ENCODE data around the gene IYD.
A peak's percentile ranks its signal among the peaks of the same experiment; 100 is the strongest.

The IYD gene, protein sequence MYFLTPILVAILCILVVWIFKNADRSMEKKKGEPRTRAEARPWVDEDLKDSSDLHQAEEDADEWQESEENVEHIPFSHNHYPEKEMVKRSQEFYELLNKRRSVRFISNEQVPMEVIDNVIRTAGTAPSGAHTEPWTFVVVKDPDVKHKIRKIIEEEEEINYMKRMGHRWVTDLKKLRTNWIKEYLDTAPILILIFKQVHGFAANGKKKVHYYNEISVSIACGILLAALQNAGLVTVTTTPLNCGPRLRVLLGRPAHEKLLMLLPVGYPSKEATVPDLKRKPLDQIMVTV

DNA sequence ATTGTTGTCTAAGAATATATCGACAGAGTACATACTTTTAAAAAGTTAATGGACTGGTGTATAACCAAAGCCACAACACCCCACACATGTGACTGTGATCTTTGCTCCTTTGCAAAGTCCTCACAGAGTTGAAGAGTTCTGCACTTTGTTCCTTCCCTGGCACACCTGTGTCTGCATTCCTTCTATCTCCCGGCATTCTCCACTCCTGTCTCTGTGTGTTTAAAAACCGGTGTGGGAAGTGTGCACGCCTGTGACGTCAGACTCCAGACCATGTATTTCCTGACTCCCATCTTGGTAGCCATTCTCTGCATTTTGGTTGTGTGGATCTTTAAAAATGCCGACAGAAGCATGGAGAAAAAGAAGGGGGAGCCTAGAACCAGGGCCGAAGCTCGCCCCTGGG is at the start of gene IYD:
TSS of gene IYD (plus strand) at position 251 of the 400 bp plus-strand sequence. CDS start at position 271, 20 bp downstream.
- DNase-seq: no peak

DNA sequence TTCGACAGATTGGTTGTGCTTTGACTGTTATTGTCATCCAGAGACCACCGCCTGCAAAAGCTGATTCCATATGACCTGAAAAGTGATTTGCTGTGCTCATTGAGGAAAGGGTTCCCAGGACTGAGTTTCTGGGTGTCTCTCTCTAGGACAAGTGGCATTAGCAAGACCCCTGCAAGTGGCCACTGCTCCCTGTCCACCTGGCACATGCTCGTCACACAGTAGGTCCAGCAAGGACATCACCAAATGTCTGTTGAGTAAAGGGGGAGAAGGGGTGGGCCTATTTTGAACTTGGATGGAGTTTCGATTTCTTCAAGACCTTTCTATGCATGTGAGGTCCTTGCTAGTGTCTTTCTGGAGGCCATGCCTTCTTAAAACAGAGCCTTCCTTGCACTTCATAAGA is 48.9 kb upstream of the IYD start:
- DNase-seq: no peak

DNA sequence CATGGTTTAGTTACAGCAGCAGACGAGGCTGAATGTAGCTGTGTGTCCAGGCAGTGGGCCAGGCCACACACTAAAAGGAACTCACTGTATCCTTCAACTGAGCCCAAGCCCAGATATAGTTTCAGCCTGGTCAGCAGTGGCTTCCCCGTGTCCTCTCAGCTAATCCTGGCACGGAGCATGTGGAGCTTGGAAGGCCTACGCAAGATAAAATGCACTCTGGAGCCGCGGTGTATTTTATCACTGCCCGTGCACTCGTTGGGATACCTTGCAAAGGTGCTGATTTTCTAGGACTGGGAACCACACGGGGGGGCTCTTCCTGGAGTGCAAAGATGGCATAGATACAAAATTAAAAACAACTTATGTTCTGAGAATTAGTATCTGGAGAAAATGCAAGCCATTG is 48.4 kb upstream of the IYD start:
- DNase-seq: peak; percentile 89

DNA sequence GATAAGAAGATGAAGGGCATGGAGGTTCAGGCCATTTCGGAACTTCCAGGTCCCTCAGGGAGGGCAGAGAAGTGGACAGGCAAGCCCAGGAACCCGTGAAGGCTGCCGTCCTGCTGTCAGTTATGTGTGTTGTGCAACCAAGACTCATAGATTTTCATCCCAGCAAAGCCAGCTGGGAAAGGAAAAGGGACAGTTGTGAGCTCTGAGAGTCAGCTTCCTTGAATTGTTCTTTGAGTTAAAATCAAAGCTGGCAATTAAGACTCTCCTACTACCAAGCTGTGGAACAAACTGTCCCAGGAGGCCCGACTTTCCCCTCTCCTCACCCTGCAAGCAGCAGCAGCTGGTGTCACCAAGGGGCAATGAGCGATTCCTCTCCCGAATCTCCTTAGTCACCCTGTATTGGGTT is 46.3 kb upstream of the IYD start:
- no peak for DNase-seq

DNA sequence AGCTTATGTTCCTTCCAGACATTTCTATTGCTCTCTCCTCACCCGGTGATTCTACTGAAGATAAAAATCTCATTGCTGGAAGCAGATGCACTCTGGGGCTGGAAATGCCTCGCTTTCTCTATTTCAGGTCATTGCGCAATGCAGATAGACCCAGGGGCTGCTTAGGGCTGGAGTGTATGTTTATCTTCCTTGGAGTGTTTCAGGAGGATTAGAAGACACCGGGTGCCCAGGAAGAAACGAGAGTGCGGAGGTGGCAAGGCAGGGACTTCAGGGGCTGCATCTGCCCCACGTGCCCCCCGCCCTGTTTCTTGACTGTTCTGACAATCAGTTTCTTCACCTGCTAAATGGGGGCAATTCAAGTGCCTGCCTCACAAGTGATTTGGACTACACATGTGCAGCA is 45.6 kb upstream of the IYD start:
- DNase-seq: no peak

DNA sequence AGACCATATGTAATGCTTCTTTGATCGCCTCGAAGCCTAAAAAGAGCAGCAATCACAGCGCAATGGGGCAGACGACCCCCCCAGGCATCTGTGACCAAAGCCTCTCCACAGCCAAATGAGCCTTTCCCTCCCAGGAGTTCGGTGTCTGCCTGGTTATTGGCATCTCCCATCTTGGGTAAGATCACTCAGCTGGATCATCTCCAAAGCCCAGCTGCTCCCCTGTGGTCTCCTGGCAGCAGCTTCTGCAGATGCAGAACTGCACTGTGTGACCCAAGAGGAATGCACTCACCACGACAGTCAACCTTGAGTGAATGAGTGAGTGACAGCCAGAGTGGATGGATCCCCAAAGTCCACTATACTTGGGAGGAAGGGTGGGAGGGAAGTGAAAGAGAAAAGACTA is 44.8 kb upstream of the IYD start:
- DNase-seq: no peak

DNA sequence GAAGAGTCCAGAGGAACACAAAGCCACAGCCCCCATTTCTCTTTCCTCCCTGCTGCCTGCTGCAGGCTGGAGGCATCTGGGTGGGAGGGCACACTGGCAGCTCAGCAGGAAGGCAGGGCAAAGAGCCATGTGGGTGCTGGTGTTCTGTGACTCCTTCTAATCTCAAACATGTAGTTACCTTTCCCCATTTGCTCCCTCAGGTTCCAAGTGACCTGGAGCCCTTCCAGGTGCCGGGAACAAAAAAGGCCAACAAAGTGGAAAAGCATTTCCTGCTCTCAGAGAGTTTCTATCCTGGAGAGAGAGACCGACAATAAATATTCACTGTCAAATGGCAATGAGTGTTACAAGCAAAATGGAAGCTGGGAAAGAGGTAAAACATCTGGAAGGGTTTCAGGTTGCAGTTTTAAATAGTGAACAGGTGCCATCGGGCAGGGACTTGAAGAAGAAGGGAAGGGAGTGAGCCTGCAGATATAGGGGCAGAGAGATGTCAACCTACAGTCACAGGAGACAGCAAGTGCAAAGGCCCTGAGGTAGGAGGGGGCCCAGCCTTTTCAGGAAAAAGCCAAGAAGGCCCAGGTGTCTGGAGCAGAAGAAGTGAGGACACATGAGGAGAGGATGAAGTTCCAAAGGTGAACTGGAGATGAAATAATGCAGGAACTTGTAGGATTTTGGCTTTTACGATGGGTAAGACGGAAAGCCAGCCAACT is 43.6 kb upstream of the IYD start:
- DNase-seq: no peak

DNA sequence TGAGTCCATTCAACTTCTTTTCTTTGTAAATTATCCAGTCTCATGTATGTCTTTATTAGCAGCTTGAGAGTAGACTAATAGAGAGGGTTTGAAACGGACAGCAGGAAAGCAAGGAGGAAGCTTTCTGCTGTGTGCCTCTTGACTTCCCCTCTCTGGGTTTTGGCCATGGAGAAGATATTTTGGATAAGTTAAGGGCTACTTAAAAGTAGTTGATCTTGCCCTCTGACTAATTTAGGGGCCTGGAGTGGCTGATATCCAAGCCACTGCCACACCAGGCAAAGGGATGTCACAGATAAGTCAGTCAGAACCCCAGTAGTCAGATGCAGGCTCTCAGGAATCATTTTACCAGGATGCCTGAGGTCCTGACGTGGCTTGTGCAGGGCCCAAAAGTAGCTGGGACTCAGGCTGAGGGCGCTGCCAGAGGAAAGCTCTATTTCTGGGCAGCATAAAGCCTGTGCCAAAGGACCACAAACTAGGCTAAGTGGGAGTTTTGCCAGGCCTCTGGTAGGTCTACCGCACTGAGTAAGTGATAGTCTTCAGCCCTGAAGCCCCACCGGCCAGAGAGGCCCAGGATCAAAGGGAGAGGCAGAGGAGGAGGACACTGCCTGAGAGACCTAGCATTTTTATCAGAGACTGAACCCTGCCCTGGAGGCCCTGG is 41.6 kb upstream of the IYD start:
- DNase-seq: no peak

DNA sequence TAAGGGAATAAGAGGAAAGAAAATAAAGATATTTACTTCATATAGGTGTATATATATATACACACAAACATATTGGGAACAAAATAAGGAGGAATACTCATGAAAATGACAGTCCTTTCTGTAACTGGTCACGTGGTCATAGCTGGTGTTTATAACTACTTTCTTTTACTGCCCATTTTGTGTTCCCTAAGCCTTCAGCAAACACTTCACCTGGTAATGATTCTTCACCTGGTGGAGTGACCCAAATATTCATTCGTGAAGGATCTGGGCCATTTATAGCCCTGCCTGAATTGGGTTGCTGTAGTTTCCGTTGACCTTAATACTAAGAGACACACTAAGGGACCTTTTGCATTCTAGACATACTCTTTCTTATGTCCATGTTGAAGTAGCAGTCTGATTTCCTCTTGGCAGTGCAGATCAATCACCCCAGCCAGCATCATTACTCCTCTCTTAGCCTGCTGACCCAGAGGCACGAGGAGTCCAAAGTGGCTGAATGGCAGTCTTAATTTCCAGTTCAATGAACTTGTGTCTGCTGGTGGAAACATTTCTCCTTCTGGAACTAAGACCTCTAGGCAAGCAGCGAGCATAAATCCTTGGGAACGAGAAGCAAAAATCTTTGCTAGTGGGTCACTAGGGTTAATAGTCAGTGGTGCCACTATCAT is 39.9 kb upstream of the IYD start:
- no peak for DNase-seq

DNA sequence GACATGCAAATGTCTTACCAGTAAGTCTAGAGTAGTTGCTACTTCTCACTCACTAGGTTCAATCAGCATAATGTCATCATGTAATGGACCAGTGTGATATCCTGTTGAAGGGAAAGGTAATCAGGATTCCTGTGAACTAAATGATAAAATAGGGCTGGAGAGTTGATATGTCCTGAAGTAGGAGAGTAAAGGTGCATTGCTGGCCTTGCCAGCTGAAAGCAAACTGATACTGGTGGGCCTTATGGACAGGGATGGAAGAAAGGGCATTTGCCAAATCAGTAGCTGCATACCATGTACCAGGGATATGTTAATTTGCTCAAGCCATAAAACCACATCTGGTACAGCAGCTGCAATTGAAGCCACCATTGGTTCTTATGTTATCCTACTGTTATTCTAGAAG is 37.5 kb upstream of the IYD start:
- no peak for DNase-seq

DNA sequence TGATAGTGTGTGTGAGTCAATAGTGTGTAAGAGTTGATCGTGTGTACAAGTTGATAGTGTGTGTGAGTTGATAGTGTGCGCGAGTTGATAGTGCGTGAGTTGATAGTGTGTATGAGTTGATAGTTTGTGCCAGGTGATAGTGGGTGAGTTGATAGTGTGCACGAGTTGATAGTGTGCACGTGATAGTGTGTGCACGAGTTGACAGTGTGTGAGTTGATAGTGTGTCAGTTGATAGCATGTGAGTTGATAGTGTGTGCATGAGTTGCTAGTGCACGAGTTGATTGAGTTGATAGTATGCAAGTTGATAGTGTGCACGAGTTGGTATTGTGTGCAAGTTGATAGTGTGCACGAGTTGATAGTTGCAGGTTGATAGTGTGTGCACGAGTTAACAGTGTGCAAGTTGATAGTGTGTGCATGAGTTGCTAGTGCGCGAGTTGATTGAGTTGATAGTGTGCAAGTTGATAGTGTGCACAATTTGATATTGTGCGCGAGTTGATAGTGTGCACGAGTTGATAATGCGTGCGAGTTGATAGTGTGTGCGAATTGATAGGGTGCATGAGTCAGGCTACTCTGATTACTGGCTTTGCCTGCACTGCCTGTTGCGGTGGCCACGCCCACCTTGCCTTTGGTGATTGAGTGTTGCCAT is 35.8 kb upstream of the IYD start:
- no peak for DNase-seq

DNA sequence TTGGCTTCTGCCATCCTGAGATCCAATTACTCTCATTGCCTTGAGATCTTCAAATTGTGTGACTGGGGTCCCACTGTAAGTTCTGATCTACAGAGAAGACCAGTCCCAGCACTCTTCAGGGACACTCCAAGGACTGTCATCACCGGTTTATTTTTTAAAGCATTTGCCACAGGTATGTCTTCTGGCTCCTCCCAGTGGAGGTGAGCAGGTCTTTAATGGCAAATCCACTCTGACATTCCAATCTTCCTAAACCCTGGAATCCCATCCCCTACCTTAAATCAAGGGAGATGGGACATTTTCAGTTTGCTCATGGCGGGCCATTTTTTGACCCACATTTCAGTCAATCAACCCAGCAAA is 35.2 kb upstream of the IYD start:
- no peak for DNase-seq

DNA sequence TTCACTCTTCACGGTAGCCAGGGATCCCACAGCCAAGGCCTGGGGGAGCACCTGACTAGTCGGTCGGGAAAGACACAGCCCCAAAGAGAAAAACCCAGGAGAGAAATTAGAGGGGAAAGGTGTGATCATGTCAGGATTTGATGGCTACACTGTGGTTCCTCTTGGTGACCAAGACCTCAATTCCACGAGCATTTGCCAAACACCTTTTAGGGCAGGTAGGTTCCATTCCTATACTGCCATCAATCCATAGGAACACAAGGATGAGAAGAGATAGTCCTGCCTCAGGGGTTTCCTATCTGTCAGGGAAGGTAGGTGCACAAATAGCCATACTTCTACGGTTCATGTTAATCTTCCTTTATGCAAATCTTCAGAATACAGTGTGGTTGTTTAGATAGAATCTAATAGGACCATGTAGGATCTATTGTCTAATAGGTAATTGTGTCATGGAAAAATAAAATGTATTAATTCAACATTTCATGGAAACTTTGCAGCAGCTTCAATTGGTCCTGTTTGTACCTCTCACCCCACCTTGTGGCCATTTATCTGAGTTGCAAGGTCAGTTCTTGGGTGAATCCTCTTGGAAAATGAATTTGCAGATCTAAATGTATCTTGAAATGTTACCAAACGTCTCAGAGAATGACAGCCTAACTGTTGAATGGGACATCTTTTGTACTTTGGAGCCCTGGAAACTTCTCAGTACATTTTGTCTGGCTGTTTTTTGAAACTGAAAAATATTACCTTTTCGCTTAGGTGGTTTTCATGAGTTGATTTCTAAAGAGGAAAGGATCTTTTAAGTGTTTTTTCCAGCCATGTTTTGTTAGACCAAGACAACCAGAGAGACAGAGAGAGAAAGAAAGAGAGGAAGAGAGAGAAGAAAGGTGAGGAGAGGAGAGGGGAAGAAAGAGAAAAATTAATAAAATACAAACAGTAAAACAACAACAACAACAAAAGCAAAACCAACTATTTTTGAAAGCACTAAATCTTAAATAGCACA is 33.7 kb upstream of the IYD start:
- DNase-seq: peak; percentile 74

DNA sequence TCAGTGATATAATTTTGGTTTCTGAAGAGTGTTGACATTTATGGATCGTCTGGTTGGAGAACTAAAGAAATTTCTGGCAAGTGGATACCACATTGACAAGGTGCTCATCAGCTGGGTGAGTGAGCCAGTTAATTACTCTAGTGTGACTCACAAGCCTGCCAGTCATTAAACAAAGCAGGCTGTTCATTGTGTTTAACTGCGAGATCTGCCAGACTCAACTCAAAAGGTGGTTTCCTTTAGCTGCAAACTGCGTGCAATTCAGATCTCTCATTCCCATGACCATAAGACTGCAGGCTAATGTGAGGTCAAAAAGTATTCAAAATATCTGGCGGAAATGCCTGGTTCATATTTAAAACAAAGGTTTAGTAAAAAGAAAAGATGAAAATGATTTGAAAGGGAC is 32.5 kb upstream of the IYD start:
- DNase-seq: no peak

DNA sequence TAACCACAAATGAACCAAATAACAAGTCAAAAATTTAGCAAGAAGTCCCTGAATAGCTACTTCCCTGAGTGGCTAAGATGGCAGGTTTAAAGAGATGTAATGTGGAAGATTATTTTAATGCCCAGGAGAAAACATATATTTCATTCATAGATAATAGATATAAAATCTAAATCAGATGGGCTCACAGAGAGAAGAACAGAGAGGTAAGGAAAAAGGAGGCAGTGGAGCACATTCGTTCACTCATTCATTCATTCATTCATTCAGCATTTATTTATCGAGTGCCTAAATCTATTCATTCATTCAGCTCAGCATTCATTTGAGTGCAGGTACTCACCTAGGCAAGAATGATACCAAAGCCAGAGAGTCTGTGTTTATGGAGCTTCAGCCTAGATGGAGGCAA is 32.1 kb upstream of the IYD start:
- DNase-seq: no peak

DNA sequence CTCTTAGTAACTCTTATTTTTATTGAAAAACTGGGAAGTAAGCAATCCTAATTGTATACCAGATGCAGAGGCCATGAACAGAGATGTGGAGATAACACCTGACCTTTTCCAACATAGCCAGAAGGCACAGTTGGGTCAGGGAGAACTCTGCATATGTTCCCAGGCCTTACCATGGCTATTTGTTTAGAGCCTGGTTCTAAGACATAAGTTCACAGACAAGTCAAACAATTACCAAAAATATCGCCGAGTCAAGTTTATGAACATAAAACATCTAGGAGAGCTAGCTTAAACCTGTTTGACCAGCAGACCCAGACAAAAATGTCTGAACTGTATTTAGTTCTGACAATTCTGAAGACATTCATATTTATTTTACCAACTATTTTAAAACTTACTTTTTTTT is 26.7 kb upstream of the IYD start:
- no peak for DNase-seq

DNA sequence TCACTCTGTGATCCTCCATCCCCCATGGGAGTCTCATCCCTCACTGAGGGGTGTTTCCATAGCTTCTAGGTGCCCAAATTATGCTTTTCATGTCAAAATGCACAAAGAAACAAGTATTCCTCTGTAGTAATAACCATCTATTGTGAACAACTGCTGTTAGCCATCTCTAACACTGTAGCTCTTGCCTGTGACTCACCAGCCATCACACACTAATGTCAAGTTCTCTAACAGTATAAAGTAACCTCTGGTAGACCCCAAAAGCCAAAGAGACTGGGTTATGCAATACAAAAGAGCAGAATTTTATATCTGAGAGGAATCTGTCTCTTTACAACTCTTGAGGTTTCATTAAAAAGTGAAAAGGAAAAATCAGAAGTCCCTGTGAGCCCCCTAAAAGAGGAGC is 25.4 kb upstream of the IYD start:
- DNase-seq: no peak

DNA sequence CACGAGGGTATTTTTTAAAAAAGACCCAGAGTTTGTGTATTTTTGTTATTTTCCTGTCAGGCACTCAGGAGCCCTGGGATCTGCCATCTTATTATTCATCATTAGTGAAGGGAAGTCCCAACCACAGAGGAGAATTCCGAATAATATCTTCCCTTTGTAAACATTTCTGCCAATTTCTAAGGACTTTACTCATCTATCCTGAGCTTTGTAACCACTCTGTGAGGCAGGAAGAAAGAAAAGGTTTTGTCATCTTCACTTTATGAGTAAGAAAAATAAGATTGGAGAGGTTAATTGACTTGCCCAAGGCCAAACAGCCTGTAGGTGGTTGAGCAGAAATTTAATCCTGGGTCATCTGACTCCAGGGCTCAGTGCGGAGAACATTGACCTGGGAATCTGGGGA is 23.0 kb upstream of the IYD start:
- no peak for DNase-seq

DNA sequence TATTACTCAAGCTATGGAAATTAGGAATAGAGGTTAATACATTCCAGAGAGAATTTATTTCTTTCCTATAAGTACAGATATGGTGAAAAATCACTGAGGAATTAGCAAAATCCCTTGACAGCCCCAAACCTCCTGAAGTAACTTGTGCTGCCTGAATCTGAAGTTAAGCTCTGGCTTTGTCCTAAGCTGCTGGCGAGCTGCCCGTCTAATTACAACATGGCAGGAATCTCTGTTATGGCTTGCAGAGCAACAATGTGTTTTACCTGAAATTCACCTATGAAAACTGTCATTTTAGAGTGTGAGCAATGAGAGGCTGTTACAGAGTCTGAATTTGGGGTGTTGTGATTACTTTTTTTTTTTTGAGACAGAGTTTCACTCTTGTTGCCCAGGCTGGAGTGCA is 22.5 kb upstream of the IYD start:
- no peak for DNase-seq

DNA sequence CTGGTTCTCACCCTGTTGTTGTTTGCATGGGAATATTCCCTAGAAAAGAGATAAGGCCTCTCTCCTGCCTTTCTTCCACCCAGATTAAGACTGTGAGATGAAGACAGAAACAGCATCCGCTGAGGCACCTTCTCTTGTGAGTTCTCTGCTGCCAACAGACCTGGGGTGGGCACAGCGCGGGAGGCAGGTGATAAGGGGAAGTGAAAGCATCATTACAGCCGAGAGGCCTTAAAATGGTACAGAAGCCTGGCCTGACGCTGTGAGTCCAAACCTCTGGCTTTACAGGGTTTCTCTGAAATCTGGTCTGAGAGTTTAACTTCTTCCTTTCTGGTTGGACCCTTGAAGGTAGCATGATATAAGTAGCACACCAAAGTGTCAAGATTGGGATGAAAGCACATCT is 21.0 kb upstream of the IYD start:
- DNase-seq: no peak

DNA sequence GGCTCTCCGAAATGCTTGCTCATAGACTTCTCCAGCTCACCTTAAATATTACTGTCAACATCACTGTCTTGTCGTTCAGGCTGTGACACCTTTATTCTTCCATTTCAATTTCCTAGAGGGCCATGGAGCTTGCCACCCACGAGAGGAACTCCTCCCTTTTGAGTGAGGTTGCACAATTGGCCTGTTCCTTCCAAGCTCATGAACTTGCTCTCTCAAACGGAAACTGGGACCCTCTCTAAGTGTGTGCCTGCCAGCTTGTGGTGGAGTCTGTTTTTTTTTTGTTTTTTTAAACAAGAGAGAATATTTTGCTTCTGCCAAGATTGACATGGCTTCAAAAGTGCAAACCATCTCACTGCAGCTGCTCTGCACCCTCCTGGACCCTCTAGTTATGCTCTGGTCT is 19.3 kb upstream of the IYD start:
- no peak for DNase-seq

Measured in right hindlimb (tissue), 1 donor.